Measurements from ENCODE around the gene FAM3B. TPM values are rescaled to one million over a fixed set of nuclear protein-coding genes. Genes with fewer than 3 reads are reported as not detected.
A peak's percentile ranks its signal among the peaks of the same experiment; 100 is the strongest.

FAM3B gene
- total RNA-seq, 2 donors from 2014 or later, result 50.4 to 74.5 TPM

DNA sequence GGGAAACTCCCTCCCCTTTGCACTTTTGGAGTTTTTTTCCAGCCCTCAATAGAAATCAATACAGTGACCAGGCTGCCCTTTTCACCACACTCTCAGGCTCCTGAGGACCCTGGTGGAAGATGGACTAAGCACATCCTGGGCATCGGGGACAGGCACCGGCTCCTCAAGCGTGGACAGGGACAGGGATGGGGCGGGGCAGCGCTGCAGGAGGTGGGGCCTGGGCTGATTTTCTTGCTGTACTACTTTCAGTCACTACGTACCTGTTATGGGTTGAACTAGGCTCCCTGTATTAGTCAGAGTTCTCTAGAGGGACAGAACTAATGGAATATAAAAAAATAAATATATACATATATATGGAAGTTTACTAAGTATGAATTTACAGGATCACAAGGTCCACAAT is 47.7 kb downstream of the FAM3B start:
- Histone ChIP-seq H3K9me3 (no peaks in the 10 kb centered on the region), H3K36me3 (replicated peaks in 1 of 2; ENCODE audit: insufficient read depth in 1 of 2, low read depth in 2 of 2) (no peaks in the 10 kb centered on the region), H3K4me3 (no peak overlapping the region), H3K27ac (no peak overlapping the region), H3K4me1 (peaks cover 29% of the 10 kb centered on the region), H3K27me3 (no peaks in the 10 kb centered on the region)
- TF ChIP-seq, protein P1, sequence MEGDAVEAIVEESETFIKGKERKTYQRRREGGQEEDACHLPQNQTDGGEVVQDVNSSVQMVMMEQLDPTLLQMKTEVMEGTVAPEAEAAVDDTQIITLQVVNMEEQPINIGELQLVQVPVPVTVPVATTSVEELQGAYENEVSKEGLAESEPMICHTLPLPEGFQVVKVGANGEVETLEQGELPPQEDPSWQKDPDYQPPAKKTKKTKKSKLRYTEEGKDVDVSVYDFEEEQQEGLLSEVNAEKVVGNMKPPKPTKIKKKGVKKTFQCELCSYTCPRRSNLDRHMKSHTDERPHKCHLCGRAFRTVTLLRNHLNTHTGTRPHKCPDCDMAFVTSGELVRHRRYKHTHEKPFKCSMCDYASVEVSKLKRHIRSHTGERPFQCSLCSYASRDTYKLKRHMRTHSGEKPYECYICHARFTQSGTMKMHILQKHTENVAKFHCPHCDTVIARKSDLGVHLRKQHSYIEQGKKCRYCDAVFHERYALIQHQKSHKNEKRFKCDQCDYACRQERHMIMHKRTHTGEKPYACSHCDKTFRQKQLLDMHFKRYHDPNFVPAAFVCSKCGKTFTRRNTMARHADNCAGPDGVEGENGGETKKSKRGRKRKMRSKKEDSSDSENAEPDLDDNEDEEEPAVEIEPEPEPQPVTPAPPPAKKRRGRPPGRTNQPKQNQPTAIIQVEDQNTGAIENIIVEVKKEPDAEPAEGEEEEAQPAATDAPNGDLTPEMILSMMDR (IDR thresholded peaks at IDR 0.05), result no peak
- TF ChIP-seq POLR2A (IDR thresholded peaks at IDR 0.05), result no peak
- whole genome bisulfite sequencing, 2 donors, result 90 to 100% methylated on average over 2 to 6 of the region's 6 CpGs
- DNase-seq, result peak in 1 of 4 donors; percentile 7
- ATAC-seq, result no peak
- intact Hi-C loops (cut with DNase I), result loop anchor here (10.0 kb wide), 1 partner anchor 70 kb away; no protein-coding TSS in a partner anchor

DNA sequence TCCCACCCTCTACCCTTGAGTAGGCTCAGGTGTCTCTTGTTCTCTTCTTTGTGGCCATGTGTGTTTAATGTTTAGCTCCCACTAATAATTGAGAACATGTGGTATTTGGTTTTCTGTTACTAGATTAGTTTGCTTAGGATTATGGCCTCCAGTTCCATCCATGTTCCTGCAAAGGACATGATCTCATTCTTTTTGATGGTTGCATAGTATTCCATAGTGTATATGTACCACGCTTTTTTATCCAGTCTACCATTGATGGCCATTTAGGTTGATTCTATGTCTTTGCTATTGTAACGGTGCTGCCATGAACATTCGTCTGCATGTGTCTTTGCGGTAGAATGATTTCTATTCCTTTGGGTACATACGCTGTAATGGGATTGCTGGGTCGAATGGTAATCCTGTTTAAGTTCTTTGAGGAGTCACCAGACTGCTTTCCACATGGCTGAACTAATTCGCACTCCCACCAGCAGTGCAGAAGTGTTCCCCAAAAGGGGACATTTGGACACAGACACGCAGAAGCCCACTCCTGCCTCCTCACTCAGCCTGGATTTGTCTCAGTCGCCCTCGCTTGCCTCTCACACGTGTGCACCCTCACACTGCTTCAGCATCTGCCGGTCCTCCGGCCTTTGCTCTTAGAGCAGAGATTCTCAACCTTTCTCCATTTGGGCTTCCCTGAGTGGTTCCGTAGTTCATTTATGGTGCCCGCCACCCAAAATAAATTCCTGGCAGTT is 48.9 kb downstream of the FAM3B start:
- intact Hi-C loops (cut with DNase I), result loop anchor here (10.0 kb wide), 1 partner anchor 71 kb away; no protein-coding TSS in a partner anchor
- H3K4me3 ChIP-seq, result no peak overlapping the region
- H3K4me1 ChIP-seq, result peaks cover 26% of the 10 kb centered on the region
- WGBS, 2 donors, result 96 to 97% methylated on average over 15 of the region's 15 CpGs
- H3K27ac ChIP-seq, result no peak overlapping the region
- ATAC-seq, result no peak
- no peaks in the 10 kb centered on the region for H3K9me3 ChIP-seq
- DNase-seq, result peak in 1 of 4 donors; percentile 2
- no peaks in the 10 kb centered on the region for H3K27me3 ChIP-seq
- TF ChIP-seq, protein P1 (IDR thresholded peaks at IDR 0.05), result no peak
- TF ChIP-seq POLR2A (IDR thresholded peaks at IDR 0.05), result no peak
- H3K36me3 ChIP-seq (replicated peaks in 1 of 2; ENCODE audit: insufficient read depth in 1 of 2, low read depth in 2 of 2), result no peaks in the 10 kb centered on the region

DNA sequence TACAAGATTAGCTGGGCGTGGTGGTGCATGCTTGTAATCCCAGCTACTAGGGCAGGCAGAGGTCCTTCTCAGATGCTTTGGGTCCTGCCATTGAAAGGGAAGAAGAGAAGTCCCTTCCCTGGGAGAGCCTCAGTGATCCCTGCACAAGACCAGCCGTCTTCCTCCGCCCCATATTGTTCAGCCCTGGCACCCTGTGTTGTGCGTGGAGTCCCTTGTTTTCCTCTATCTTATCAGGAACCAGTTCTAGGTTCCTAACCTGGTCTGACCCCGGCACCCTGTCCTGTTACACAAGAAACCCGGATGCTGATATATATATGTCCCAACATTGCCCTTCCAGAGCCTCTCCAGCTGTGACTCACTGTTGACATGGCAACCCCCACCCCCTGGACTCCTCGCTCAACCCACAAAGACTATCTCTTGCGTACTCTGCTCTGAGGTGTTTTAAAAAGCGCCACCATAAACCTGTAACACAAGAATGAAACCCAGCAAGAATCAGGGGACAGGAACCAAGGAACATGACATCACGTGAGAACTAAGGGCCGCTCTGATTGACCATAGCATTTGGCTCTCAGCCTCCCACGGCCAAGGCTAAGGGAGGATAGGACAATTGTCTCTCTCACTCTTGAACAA is 50.0 kb downstream of the FAM3B start:
- H3K4me3 ChIP-seq, result no peak overlapping the region
- TF ChIP-seq POLR2A (IDR thresholded peaks at IDR 0.05), result no peak
- TF ChIP-seq, protein P1 (IDR thresholded peaks at IDR 0.05), result no peak
- intact Hi-C loops (cut with DNase I), result loop anchor here (10.0 kb wide), 1 partner anchor 72 kb away; no protein-coding TSS in a partner anchor
- peak overlapping the region in 1 of 4 donors; percentile 3 for H3K27ac ChIP-seq
- 44 to 45% methylated on average over 12 of the region's 12 CpGs for WGBS, 2 donors
- H3K27me3 ChIP-seq, result no peaks in the 10 kb centered on the region
- DNase-seq, result peak; percentile 56 to 80 (median 68)
- no peaks in the 10 kb centered on the region for H3K36me3 ChIP-seq (replicated peaks in 1 of 2; ENCODE audit: insufficient read depth in 1 of 2, low read depth in 2 of 2)
- peaks cover 20% of the 10 kb centered on the region for H3K4me1 ChIP-seq
- no peaks in the 10 kb centered on the region for H3K9me3 ChIP-seq
- peak; percentile 68 for ATAC-seq

DNA sequence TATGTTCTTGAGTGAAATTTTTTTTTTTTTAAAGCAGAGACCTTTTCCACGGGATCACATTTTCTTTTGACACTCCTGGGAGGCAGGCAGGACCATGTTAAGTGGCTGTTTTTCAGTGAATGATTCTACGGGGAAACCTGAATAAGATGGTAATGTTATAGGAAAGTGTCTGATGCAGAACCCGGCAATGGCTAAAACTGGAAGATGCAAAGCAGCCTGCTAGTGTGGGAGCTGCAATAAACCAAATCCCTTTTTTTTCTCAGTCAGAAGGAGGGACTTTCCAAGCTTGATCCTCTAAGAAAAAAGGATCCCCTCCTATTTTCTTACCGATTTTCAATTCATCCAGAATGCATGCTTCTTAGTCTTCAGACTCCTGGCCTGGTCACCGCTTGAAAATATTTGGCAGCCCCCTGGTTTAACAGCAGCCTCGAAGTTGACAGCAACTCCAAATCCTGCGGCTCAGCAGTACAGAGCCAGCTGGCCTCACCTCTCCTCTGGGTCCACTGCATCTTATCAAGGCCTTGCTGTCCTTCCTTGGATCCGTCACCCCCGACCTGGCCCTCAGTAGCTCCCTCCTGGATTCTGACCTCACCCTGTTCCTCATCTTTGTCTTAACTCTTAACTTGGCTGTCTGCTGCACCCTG is 50.8 kb downstream of the FAM3B start:
- no peak overlapping the region for H3K4me3 ChIP-seq
- WGBS, 2 donors, result 66 to 72% methylated on average over 9 of the region's 9 CpGs
- no peak for ATAC-seq
- no peak for TF ChIP-seq POLR2A (IDR thresholded peaks at IDR 0.05)
- TF ChIP-seq, protein P1 (IDR thresholded peaks at IDR 0.05), result no peak
- intact Hi-C loops (cut with DNase I), result loop anchor here (10.0 kb wide), 1 partner anchor 73 kb away; no protein-coding TSS in a partner anchor
- H3K27me3 ChIP-seq, result no peaks in the 10 kb centered on the region
- H3K36me3 ChIP-seq (replicated peaks in 1 of 2; ENCODE audit: insufficient read depth in 1 of 2, low read depth in 2 of 2), result no peaks in the 10 kb centered on the region
- no peaks in the 10 kb centered on the region for H3K9me3 ChIP-seq
- peak overlapping the region in 1 of 4 donors; percentile 9 for H3K27ac ChIP-seq
- DNase-seq, result peak in 1 of 4 donors; percentile 9
- H3K4me1 ChIP-seq, result peaks cover 18% of the 10 kb centered on the region
